22Rv1 (cell line): Measurements from ENCODE around the gene IP6K3.

Source experiments
- CTCF ChIP-seq: fragments of 450-650 bp; IDR thresholded peaks from 2 replicates; pipeline ENCODE4 v1.5.1; 2017; ENCODE audit warnings: mild to moderate bottlenecking
- ZFX ChIP-seq: fragments of 450-650 bp; IDR thresholded peaks from 2 replicates; pipeline ENCODE4 v1.6.1; 2017; ENCODE audit warnings: antibody characterized with exemption, borderline replicate concordance

- TF ChIP-seq CTCF (no peak), ZFX (no peak)
Measured at GRCh38 chr6:33682341-33682740, 64.4 kb downstream of the IP6K3 start.
